ENCODE measurements around the gene BSND.

The BSND gene

GRCh38 chr1:55018395-55018794, 19.7 kb downstream of the BSND start:
- TF ChIP-seq TEAD4 (IDR thresholded peaks at IDR 0.05) (no peak), NFIC (IDR thresholded peaks at IDR 0.05) (no peak), YY1 (IDR thresholded peaks at IDR 0.05; ENCODE audit: low read depth) (no peak), EP300 (IDR thresholded peaks at IDR 0.05; ENCODE audit: borderline replicate concordance) (no peak), TAF1 (IDR thresholded peaks at IDR 0.05; ENCODE audit: low read depth) (no peak), TCF12 (IDR thresholded peaks at IDR 0.05; ENCODE audit: low read depth) (no peak), REST (IDR thresholded peaks at IDR 0.05; ENCODE audit: low read depth) (no peak), MAX (IDR thresholded peaks at IDR 0.05) (no peak), CEBPB (IDR thresholded peaks at IDR 0.05) (no peak), FOXM1 (IDR thresholded peaks at IDR 0.05; ENCODE audit: borderline replicate concordance, low read depth) (no peak)

GRCh38 chr1:55021942-55022546, 23.3 kb downstream of the BSND start:
- TF ChIP-seq MAX (IDR thresholded peaks at IDR 0.05) (peak; percentile 53; the same call in 1 of the 2 replicates), RAD21 (IDR thresholded peaks at IDR 0.05; ENCODE audit: low read depth) (peak; percentile 96), TCF12 (IDR thresholded peaks at IDR 0.05; ENCODE audit: low read depth) (no peak), TAF1 (IDR thresholded peaks at IDR 0.05; ENCODE audit: low read depth) (no peak; the same call in 1 of the 2 replicates)

GRCh38 chr1:55033265-55033614, 34.5 kb downstream of the BSND start:
- TF ChIP-seq TCF12 (IDR thresholded peaks at IDR 0.05; ENCODE audit: low read depth) (no peak), RAD21 (IDR thresholded peaks at IDR 0.05; ENCODE audit: low read depth) (no peak), USF1 (IDR thresholded peaks at IDR 0.05) (no peak), FOXM1 (IDR thresholded peaks at IDR 0.05; ENCODE audit: borderline replicate concordance, low read depth) (no peak), ZBTB7A (IDR thresholded peaks at IDR 0.05; ENCODE audit: low read depth) (no peak), MAX (IDR thresholded peaks at IDR 0.05) (no peak), EP300 (IDR thresholded peaks at IDR 0.05; ENCODE audit: borderline replicate concordance) (no peak), YY1 (IDR thresholded peaks at IDR 0.05; ENCODE audit: low read depth) (no peak), CREB1 (IDR thresholded peaks at IDR 0.05; ENCODE audit: low read depth) (no peak), TEAD4 (IDR thresholded peaks at IDR 0.05) (no peak), CEBPB (IDR thresholded peaks at IDR 0.05) (no peak), TAF1 (IDR thresholded peaks at IDR 0.05; ENCODE audit: low read depth) (no peak), REST (IDR thresholded peaks at IDR 0.05; ENCODE audit: low read depth) (no peak), NFIC (IDR thresholded peaks at IDR 0.05) (no peak), EGR1 (IDR thresholded peaks at IDR 0.05) (no peak)

- TF ChIP-seq CEBPB (IDR thresholded peaks at IDR 0.05) (no peak), RAD21 (IDR thresholded peaks at IDR 0.05; ENCODE audit: low read depth) (no peak)
These were observed 35.9 kb downstream of the BSND start for GRCh38 chr1:55034476-55035133.

GRCh38 chr1:55035904-55036303, 37.2 kb downstream of the BSND start:
- TF ChIP-seq EGR1 (IDR thresholded peaks at IDR 0.05) (no peak), MAX (IDR thresholded peaks at IDR 0.05) (no peak), TEAD4 (IDR thresholded peaks at IDR 0.05) (no peak), EP300 (IDR thresholded peaks at IDR 0.05; ENCODE audit: borderline replicate concordance) (no peak), USF1 (IDR thresholded peaks at IDR 0.05) (no peak), FOXM1 (IDR thresholded peaks at IDR 0.05; ENCODE audit: borderline replicate concordance, low read depth) (no peak), CEBPB (IDR thresholded peaks at IDR 0.05) (no peak), TAF1 (IDR thresholded peaks at IDR 0.05; ENCODE audit: low read depth) (no peak), ZBTB7A (IDR thresholded peaks at IDR 0.05; ENCODE audit: low read depth) (no peak), CREB1 (IDR thresholded peaks at IDR 0.05; ENCODE audit: low read depth) (no peak), TCF12 (IDR thresholded peaks at IDR 0.05; ENCODE audit: low read depth) (no peak), NFIC (IDR thresholded peaks at IDR 0.05) (no peak), RAD21 (IDR thresholded peaks at IDR 0.05; ENCODE audit: low read depth) (no peak), REST (IDR thresholded peaks at IDR 0.05; ENCODE audit: low read depth) (no peak), YY1 (IDR thresholded peaks at IDR 0.05; ENCODE audit: low read depth) (no peak)
